Suprapubic skin (tissue), 4 donors: ENCODE data around the gene KIF5A. TPM values are rescaled to one million over a fixed set of nuclear protein-coding genes. Genes with fewer than 3 reads are reported as not detected.

Source experiments
- DNase-seq, 2 donors: peaks; one replicate each; pipeline ENCODE4 v3.0.0-alpha.2; 2019; ENCODE audit warnings: low spot score in 2 of 2
- H3K27ac ChIP-seq: fragments of 200-600 bp; sonication (generic); one replicate; pipeline ENCODE4 v1.5.1; 2019
- H3K27me3 ChIP-seq: fragments of 200-600 bp; sonication (generic); one replicate; pipeline ENCODE4 v1.5.1; 2019
- H3K36me3 ChIP-seq: fragments of 200-600 bp; sonication (generic); one replicate; pipeline ENCODE4 v1.5.1; 2019
- H3K4me1 ChIP-seq: fragments of 200-600 bp; sonication (generic); one replicate; pipeline ENCODE4 v1.5.1; 2019
- H3K4me3 ChIP-seq: fragments of 200-600 bp; sonication (generic); one replicate; pipeline ENCODE4 v1.5.1; 2019; ENCODE audit warnings: mild to moderate bottlenecking
- H3K9me3 ChIP-seq: fragments of 200-600 bp; sonication (generic); one replicate; pipeline ENCODE4 v1.5.1; 2019
- CTCF ChIP-seq, 2 donors: fragments of 200-600 bp in 1 of 2; fragments of 450-650 bp in 1 of 2; sonication (generic) in 1 of 2; IDR thresholded peaks; one replicate each; pipeline ENCODE4 v1.5.1; 2016 to 2019; ENCODE audit warnings: antibody characterized with exemption in 2 of 2, mild to moderate bottlenecking in 1 of 2, moderate library complexity in 1 of 2
- EP300 ChIP-seq: sonication (generic); formaldehyde crosslinking; IDR thresholded peaks from one replicate; pipeline ENCODE4 v1.6.1; 2017; ENCODE audit warnings: antibody characterized with exemption
- POLR2A ChIP-seq, 2 donors: fragments of 450-650 bp; IDR thresholded peaks; one replicate each; pipeline ENCODE4 v1.6.1; 2017; ENCODE audit warnings: antibody characterized with exemption in 2 of 2, mild to moderate bottlenecking in 2 of 2, moderate library complexity in 2 of 2
- POLR2AphosphoS5 ChIP-seq, 3 donors: sonication (generic); formaldehyde crosslinking; IDR thresholded peaks; one replicate each; pipeline ENCODE4 v1.6.1; 2017; ENCODE audit warnings: antibody characterized with exemption in 3 of 3
- WGBS: methylation state at CpG from one replicate; pipeline ENCODE4 v1.1.5; 2018; 5-methylcytosine and 5-hydroxymethylcytosine counted together
- total RNA-seq, 4 donors: library from RNA; depleted of rRNA; stranded (reverse); fragments of >200 nt; gene quantifications; one replicate each; pipeline ENCODE4 v1.1.0, GENCODE V29; 2016

KIF5A gene
- total RNA-seq, 4 donors from 2014 or later: 0.08 to 0.23 TPM; not detected in 2

- under 1% methylated on average over 29 of the region's 67 CpGs for WGBS
- DNase-seq: peak; percentile 67 to 68
- H3K36me3 ChIP-seq: no peaks in the 10 kb centered on the region
- TF ChIP-seq POLR2AphosphoS5 (IDR thresholded peaks at IDR 0.05) (no peak), POLR2A (IDR thresholded peaks at IDR 0.05) (no peak), CTCF (IDR thresholded peaks at IDR 0.05) (no peak), EP300 (no peak)
- H3K4me1 ChIP-seq: peaks cover 28% of the 10 kb centered on the region
- no peak overlapping the region for H3K27ac ChIP-seq
- peak overlapping the region; percentile 57 for H3K4me3 ChIP-seq
- H3K9me3 ChIP-seq: no peaks in the 10 kb centered on the region
- H3K27me3 ChIP-seq: peaks cover 75% of the 10 kb centered on the region
Measured at GRCh38 chr12:57632073-57632957, 82.5 kb downstream of the KIF5A start.

- H3K27ac ChIP-seq: no peak within 1 kb of the TSS
Measured at GRCh38 chr12:57632958-57633840, 83.4 kb downstream of the KIF5A start, which contains the start of gene B4GALNT1. Gene B4GALNT1, minus strand, starts transcription at chr12:57633201. Its CDS starts 1,069 bp downstream, at chr12:57632132.

More at GRCh38 chr12:57632958-57633840, 83.4 kb downstream of the KIF5A start, which contains the start of gene B4GALNT1:
- Histone ChIP-seq H3K4me1 (peaks cover 20% of the 10 kb centered on the region), H3K9me3 (no peaks in the 10 kb centered on the region), H3K36me3 (no peaks in the 10 kb centered on the region), H3K4me3 (peak within 1 kb of the TSS; percentile 57), H3K27me3 (peaks cover 68% of the 10 kb centered on the region)
- DNase-seq: peak; percentile 74 to 82
- WGBS: 8% methylated on average over 14 of the region's 58 CpGs
- no peak for TF ChIP-seq EP300
- peak; percentile 59 to 95 for TF ChIP-seq CTCF (IDR thresholded peaks at IDR 0.05)

Other genes starting within 250 kb of the KIF5A start
- 10 to 100 TPM; 43.4 to 97.6 (median 65.1) TPM for gene R3HDM2, start 119.0 kb upstream of the KIF5A start, total RNA-seq
- gene INHBC, start 115.3 kb upstream of the KIF5A start, total RNA-seq: not detected
- gene INHBE, start 94.7 kb upstream of the KIF5A start, total RNA-seq: under 1 TPM in 1 of 4 donors, not detected in 3; 0.56 TPM
- 1 to 10 TPM in 2 of 4 donors, under 1 TPM in 1, not detected in 1; 0.51 to 2.9 (median 2.0) TPM for gene GLI1, start 90.3 kb upstream of the KIF5A start, total RNA-seq
- 1 to 10 TPM; 5.4 to 7.4 (median 5.9) TPM for gene ARHGAP9, start 70.2 kb upstream of the KIF5A start, total RNA-seq
- 100 to 1,000 TPM in 1 of 4 donors, 10 to 100 TPM in 3; 55.7 to 203 (median 79.7) TPM for gene MARS1, start 62.0 kb upstream of the KIF5A start, total RNA-seq
- gene DDIT3, start 29.5 kb upstream of the KIF5A start, total RNA-seq: 10 to 100 TPM in 3 of 4 donors, 1 to 10 TPM in 1; 8.1 to 33.6 (median 14.4) TPM
- 10 to 100 TPM; 24.4 to 92.9 (median 36.8) TPM for gene MBD6, start 27.2 kb upstream of the KIF5A start, total RNA-seq
- gene DCTN2, start 2.9 kb upstream of the KIF5A start, total RNA-seq: 100 to 1,000 TPM; 152 to 242 (median 185) TPM
- 10 to 100 TPM; 36.9 to 68.9 (median 51.5) TPM for gene PIP4K2C, start 41.1 kb downstream of the KIF5A start, total RNA-seq
- 10 to 100 TPM; 10.4 to 19.0 (median 12.1) TPM for gene DTX3, start 54.8 kb downstream of the KIF5A start, total RNA-seq
- 10 to 100 TPM in 1 of 4 donors, 1 to 10 TPM in 3; 4.0 to 13.3 (median 7.9) TPM for gene ARHGEF25, start 61.4 kb downstream of the KIF5A start, total RNA-seq
- gene B4GALNT1, start 83.2 kb downstream of the KIF5A start, total RNA-seq: under 1 TPM in 3 of 4 donors, not detected in 1; 0.38 to 0.48 (median 0.42) TPM
- 100 to 1,000 TPM; 165 to 282 (median 236) TPM for gene OS9, start 144.1 kb downstream of the KIF5A start, total RNA-seq
- gene AGAP2, start 188.7 kb downstream of the KIF5A start, total RNA-seq: 1 to 10 TPM in 3 of 4 donors, under 1 TPM in 1; 0.45 to 1.4 (median 1.3) TPM
- 10 to 100 TPM; 29.8 to 54.7 (median 36.8) TPM for gene TSPAN31, start 195.0 kb downstream of the KIF5A start, total RNA-seq
- gene CDK4, start 202.3 kb downstream of the KIF5A start, total RNA-seq: 10 to 100 TPM; 35.7 to 82.3 (median 47.0) TPM
- gene MARCHF9, start 205.1 kb downstream of the KIF5A start, total RNA-seq: 10 to 100 TPM; 10.2 to 26.6 (median 13.1) TPM
- gene CYP27B1, start 217.0 kb downstream of the KIF5A start, total RNA-seq: 1 to 10 TPM; 1.2 to 4.1 (median 2.0) TPM
- gene METTL1, start 222.1 kb downstream of the KIF5A start, total RNA-seq: 10 to 100 TPM in 3 of 4 donors, 1 to 10 TPM in 1; 9.1 to 24.1 (median 16.4) TPM
- 10 to 100 TPM in 3 of 4 donors, 1 to 10 TPM in 1; 8.7 to 13.7 (median 11.3) TPM for gene EEF1AKMT3, start 222.6 kb downstream of the KIF5A start, total RNA-seq
- 10 to 100 TPM; 19.6 to 35.4 (median 29.1) TPM for gene TSFM, start 232.7 kb downstream of the KIF5A start, total RNA-seq